Endodermal cell (in vitro differentiated cells): ENCODE results near the gene PPARG. TPM values are rescaled to one million over a fixed set of nuclear protein-coding genes. Genes with fewer than 3 reads are reported as not detected.

Source experiments
- DNase-seq: peaks from one replicate; pipeline ENCODE4 v3.0.0-alpha.2; 2017
- H3K27ac ChIP-seq: 2 replicates; pipeline ENCODE4 v1.5.1; 2013; ENCODE audit warnings: mild to moderate bottlenecking, low read depth, low read length, moderate library complexity
- H3K27me3 ChIP-seq: 2 replicates; pipeline ENCODE4 v1.6.1; 2013; ENCODE audit warnings: mild to moderate bottlenecking, low read length, moderate library complexity; ENCODE audit not compliant: insufficient read depth, control insufficient read depth, poor library complexity, severe bottlenecking
- H3K36me3 ChIP-seq: 2 replicates; pipeline ENCODE4 v1.7.0; 2013; ENCODE audit warnings: mild to moderate bottlenecking, low read length, moderate library complexity; ENCODE audit not compliant: control insufficient read depth, insufficient read depth
- H3K4me1 ChIP-seq: one replicate; pipeline ENCODE4 v1.7.0; 2013; ENCODE audit warnings: low read length; ENCODE audit not compliant: control insufficient read depth, insufficient read depth
- H3K4me3 ChIP-seq: 2 replicates; pipeline ENCODE4 v1.5.1; 2013; ENCODE audit warnings: mild to moderate bottlenecking, low read length, moderate library complexity
- H3K9ac ChIP-seq: 2 replicates; pipeline ENCODE4 v1.6.1; 2013; ENCODE audit warnings: mild to moderate bottlenecking, low read length, moderate library complexity; ENCODE audit not compliant: poor library complexity, severe bottlenecking; ENCODE audit errors: extremely low read depth
- H3K9me3 ChIP-seq: 2 replicates; pipeline ENCODE4 v1.6.1; 2013; ENCODE audit warnings: mild to moderate bottlenecking, low read length, moderate library complexity; ENCODE audit not compliant: control insufficient read depth
- H3K27ac Mint-ChIP-seq: 2 replicates; pipeline ENCODE4 v1.8.0; 2020; ENCODE audit warnings: mixed read lengths
- H3K27me3 Mint-ChIP-seq: 2 replicates; pipeline ENCODE4 v1.8.0; 2021; ENCODE audit warnings: mild to moderate bottlenecking, mixed read lengths; ENCODE audit not compliant: insufficient read depth
- H3K36me3 Mint-ChIP-seq: 2 replicates; pipeline ENCODE4 v1.8.0; 2020; ENCODE audit warnings: low read depth, mixed read lengths
- H3K4me1 Mint-ChIP-seq: 2 replicates; pipeline ENCODE4 v1.8.0; 2020; ENCODE audit warnings: mixed read lengths
- H3K4me3 Mint-ChIP-seq: 2 replicates; pipeline ENCODE4 v1.8.0; 2020; ENCODE audit warnings: mild to moderate bottlenecking, moderate library complexity, mixed read lengths
- H3K9me3 Mint-ChIP-seq: 2 replicates; pipeline ENCODE4 v1.8.0; 2020; ENCODE audit warnings: mild to moderate bottlenecking, mixed read lengths
- WGBS, 2 experiments: methylation state at CpG; one replicate each; pipeline versions ENCODE4 v1.1.5 to v1.1.7; 2013; ENCODE audit warnings: missing lambda C conversion rate in 2 of 2, mixed read lengths in 1 of 2; ENCODE audit not compliant: insufficient coverage in 1 of 2, insufficient read length in 1 of 2; 5-methylcytosine and 5-hydroxymethylcytosine counted together
- total RNA-seq, 2 donors: library from RNA; stranded (reverse); fragmentation: NEBNext Ultra II Directional in 1 of 2; extraction: Animal tissue kit (Norgen Biotek cat#: 25700) in 1 of 2; gene quantifications; 2 replicates in 1 of 2; 3 replicates in 1 of 2; pipeline ENCODE4 v1.2.1, GENCODE V29; 2021
- TF ChIP-seq, protein P1 (sequence below): fragments of 200-600 bp; sonication (generic); conservative IDR thresholded peaks from 2 replicates; pipeline ENCODE4 v1.5.0; 2021; ENCODE audit warnings: antibody characterized with exemption, mild to moderate bottlenecking

The PPARG gene
- total RNA-seq, 2 donors from 2014 or later, result 3.8 to 4.5 TPM

DNA sequence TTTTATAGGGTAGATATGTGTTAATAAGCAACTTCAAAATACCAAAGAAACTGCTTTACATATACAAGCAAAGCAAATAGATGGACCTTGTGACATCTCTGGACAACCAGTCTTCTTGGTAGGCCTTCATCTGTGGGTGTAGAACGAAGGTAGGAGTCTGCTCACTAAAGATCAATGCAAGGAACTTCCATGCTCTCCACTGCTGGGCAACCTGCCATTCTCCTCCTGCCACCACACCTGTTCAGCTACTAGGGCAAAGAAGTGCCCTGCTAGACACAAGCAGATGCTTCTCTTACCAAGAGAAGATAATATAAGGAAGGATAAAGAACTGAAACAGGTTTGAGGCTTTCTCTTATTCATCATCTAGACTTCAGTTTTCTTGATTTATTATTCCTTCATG, 12.6 kb downstream of the PPARG start:
- Histone ChIP-seq H3K4me1 (no peaks in the 10 kb centered on the region), H3K27me3 (peaks cover 5% of the 10 kb centered on the region), H3K9me3 (no peaks in the 10 kb centered on the region), H3K9ac (no peak overlapping the region), H3K4me3 (no peak overlapping the region), H3K27ac (no peak overlapping the region), H3K36me3 (no peaks in the 10 kb centered on the region)
- no peak for DNase-seq
- no peak overlapping the region for H3K27ac Mint-ChIP-seq
- no peaks in the 10 kb centered on the region for H3K36me3 Mint-ChIP-seq
- peaks cover 13% of the 10 kb centered on the region for H3K27me3 Mint-ChIP-seq
- TF ChIP-seq, protein P1, sequence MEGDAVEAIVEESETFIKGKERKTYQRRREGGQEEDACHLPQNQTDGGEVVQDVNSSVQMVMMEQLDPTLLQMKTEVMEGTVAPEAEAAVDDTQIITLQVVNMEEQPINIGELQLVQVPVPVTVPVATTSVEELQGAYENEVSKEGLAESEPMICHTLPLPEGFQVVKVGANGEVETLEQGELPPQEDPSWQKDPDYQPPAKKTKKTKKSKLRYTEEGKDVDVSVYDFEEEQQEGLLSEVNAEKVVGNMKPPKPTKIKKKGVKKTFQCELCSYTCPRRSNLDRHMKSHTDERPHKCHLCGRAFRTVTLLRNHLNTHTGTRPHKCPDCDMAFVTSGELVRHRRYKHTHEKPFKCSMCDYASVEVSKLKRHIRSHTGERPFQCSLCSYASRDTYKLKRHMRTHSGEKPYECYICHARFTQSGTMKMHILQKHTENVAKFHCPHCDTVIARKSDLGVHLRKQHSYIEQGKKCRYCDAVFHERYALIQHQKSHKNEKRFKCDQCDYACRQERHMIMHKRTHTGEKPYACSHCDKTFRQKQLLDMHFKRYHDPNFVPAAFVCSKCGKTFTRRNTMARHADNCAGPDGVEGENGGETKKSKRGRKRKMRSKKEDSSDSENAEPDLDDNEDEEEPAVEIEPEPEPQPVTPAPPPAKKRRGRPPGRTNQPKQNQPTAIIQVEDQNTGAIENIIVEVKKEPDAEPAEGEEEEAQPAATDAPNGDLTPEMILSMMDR, result no peak
- WGBS, 2 experiments, result 90% methylated on average over 1 of the region's 1 CpG; no CpG with 5 or more reads in 1 of the 2 experiments
- no peaks in the 10 kb centered on the region for H3K9me3 Mint-ChIP-seq
- H3K4me3 Mint-ChIP-seq, result no peak overlapping the region
- no peaks in the 10 kb centered on the region for H3K4me1 Mint-ChIP-seq

DNA sequence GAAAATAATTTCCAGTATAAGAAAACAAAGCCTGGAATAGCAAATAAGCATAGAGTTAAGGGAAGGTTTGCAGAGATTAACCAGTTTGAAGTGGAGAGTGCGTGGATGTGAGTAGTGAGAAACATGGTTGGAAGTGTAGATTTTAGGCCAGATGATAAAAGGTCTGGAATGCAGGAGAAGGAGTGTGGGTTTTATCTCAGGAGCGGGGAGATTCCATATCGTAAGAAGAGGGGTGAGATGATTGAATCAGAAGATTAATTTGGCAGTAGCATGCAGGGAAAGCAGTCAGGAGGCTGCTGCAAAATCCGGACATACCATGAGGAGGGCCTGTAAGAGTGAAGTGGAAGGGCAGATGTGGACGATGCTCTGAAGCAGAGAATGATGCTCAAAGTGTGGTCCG, 13.7 kb downstream of the PPARG start:
- Histone ChIP-seq H3K4me1 (no peaks in the 10 kb centered on the region), H3K9ac (no peak overlapping the region), H3K4me3 (no peak overlapping the region), H3K27me3 (peaks cover 5% of the 10 kb centered on the region), H3K9me3 (no peaks in the 10 kb centered on the region), H3K36me3 (no peaks in the 10 kb centered on the region), H3K27ac (no peak overlapping the region)
- 90 to 94% methylated on average over 6 of the region's 6 CpGs for WGBS, 2 experiments
- Mint-ChIP-seq H3K9me3 (no peaks in the 10 kb centered on the region), H3K4me3 (no peak overlapping the region), H3K27ac (no peak overlapping the region), H3K36me3 (no peaks in the 10 kb centered on the region), H3K4me1 (no peaks in the 10 kb centered on the region), H3K27me3 (peaks cover 13% of the 10 kb centered on the region)
- DNase-seq, result no peak
- TF ChIP-seq, protein P1, result no peak

DNA sequence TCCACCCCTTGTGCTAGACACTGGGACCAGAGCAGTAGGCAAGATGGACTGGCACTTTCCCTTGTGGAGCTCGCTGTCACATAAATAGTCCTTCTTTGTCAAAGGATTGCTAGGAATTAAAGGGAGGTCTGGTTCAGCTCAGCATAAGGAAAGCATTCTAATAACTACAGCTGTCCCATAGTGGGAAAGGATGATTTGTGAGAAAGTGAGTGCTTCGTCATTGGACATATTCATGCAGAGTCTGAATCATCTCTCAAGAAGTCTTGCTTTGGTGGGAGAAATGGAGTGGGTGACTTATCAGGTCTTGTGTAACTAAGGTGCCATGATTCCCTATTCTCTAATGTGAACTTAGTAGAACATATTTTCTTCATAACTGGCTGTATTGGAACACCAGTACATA, 14.7 kb downstream of the PPARG start:
- no peak overlapping the region for H3K27ac ChIP-seq
- no peaks in the 10 kb centered on the region for H3K4me1 Mint-ChIP-seq
- no peak overlapping the region for H3K27ac Mint-ChIP-seq
- no peak overlapping the region for H3K9ac ChIP-seq
- H3K36me3 Mint-ChIP-seq, result no peaks in the 10 kb centered on the region
- peaks cover 13% of the 10 kb centered on the region for H3K27me3 Mint-ChIP-seq
- H3K9me3 Mint-ChIP-seq, result no peaks in the 10 kb centered on the region
- H3K4me1 ChIP-seq, result no peaks in the 10 kb centered on the region
- 83 to 88% methylated on average over 2 of the region's 2 CpGs for WGBS, 2 experiments
- no peak for DNase-seq
- no peaks in the 10 kb centered on the region for H3K9me3 ChIP-seq
- no peaks in the 10 kb centered on the region for H3K36me3 ChIP-seq
- H3K27me3 ChIP-seq, result peaks cover 5% of the 10 kb centered on the region
- H3K4me3 Mint-ChIP-seq, result no peak overlapping the region
- no peak overlapping the region for H3K4me3 ChIP-seq
- TF ChIP-seq, protein P1, result no peak
